Measurements from ENCODE around the gene SLC7A9. TPM values are rescaled to one million over a fixed set of nuclear protein-coding genes. Genes with fewer than 3 reads are reported as not detected.

The SLC7A9 gene
- total RNA-seq, 4 donors from 2014 or later = 1.1 TPM; not detected in 3

GRCh38 chr19:32824191-32824751 lies 45.3 kb downstream of the SLC7A9 start:
- no peaks in the 10 kb centered on the region for H3K4me1 ChIP-seq
- H3K27ac ChIP-seq = no peak overlapping the region
- DNase-seq = no peak
- H3K27me3 ChIP-seq = no peaks in the 10 kb centered on the region
- no peaks in the 10 kb centered on the region for H3K36me3 ChIP-seq
- H3K4me3 ChIP-seq = no peak overlapping the region
- intact Hi-C loops (cut with DNase I; ENCODE audit: low total_unique reads) = no loop called here
- TF ChIP-seq POLR2A (IDR thresholded peaks at IDR 0.05) (no peak), CTCF (IDR thresholded peaks at IDR 0.05) (no peak)
- no peaks in the 10 kb centered on the region for H3K9me3 ChIP-seq

- intact Hi-C loops (cut with DNase I; ENCODE audit: low total_unique reads) = no loop called here
- TF ChIP-seq POLR2A (IDR thresholded peaks at IDR 0.05) = no peak
- no peak for TF ChIP-seq CTCF (IDR thresholded peaks at IDR 0.05)
- Histone ChIP-seq H3K27ac (no peak overlapping the region), H3K4me3 (no peak overlapping the region), H3K36me3 (no peaks in the 10 kb centered on the region), H3K27me3 (no peaks in the 10 kb centered on the region), H3K4me1 (no peaks in the 10 kb centered on the region), H3K9me3 (no peaks in the 10 kb centered on the region)
- DNase-seq = no peak
These were observed 45.8 kb downstream of the SLC7A9 start for GRCh38 chr19:32823747-32824102.

- intact Hi-C loops (cut with DNase I; ENCODE audit: low total_unique reads) = no loop called here
- H3K27me3 ChIP-seq = no peaks in the 10 kb centered on the region
These were observed 46.4 kb downstream of the SLC7A9 start for GRCh38 chr19:32822916-32823746.

GRCh38 chr19:32819419-32820400 lies 49.9 kb downstream of the SLC7A9 start:
- no peak for DNase-seq
- intact Hi-C loops (cut with DNase I; ENCODE audit: low total_unique reads) = no loop called here
- Histone ChIP-seq H3K36me3 (no peaks in the 10 kb centered on the region), H3K4me3 (no peak overlapping the region), H3K4me1 (no peaks in the 10 kb centered on the region), H3K27me3 (no peaks in the 10 kb centered on the region), H3K27ac (no peak overlapping the region), H3K9me3 (no peaks in the 10 kb centered on the region)
- TF ChIP-seq CTCF (IDR thresholded peaks at IDR 0.05) (no peak), POLR2A (IDR thresholded peaks at IDR 0.05) (no peak)

More at GRCh38 chr19:32822916-32823746, 46.4 kb downstream of the SLC7A9 start:
- no peaks in the 10 kb centered on the region for H3K9me3 ChIP-seq
- no peak overlapping the region for H3K27ac ChIP-seq
- no peaks in the 10 kb centered on the region for H3K4me1 ChIP-seq
- no peak for DNase-seq
- H3K36me3 ChIP-seq = no peaks in the 10 kb centered on the region
- no peak for TF ChIP-seq CTCF (IDR thresholded peaks at IDR 0.05)
- TF ChIP-seq POLR2A (IDR thresholded peaks at IDR 0.05) = no peak
- H3K4me3 ChIP-seq = no peak overlapping the region
